Measurements from ENCODE around the gene OR51B4. TPM values are rescaled to one million over a fixed set of nuclear protein-coding genes. Genes with fewer than 3 reads are reported as not detected.

OR51B4 gene
- total and polyA plus RNA-seq, 2 of the 13 experiments (the other 11 are each of a cell fraction or from before 2014, with no cell fraction given), result 0.11 to 0.33 TPM

GRCh38 chr11:5282628-5283027 is 19.1 kb downstream of the OR51B4 start:
- ATAC-seq (no peak), FAIRE-seq (no peak), DNase-seq (ENCODE audit: low spot score) (no peak)
- no peaks in the 10 kb centered on the region for H3K4me1 ChIP-seq (ENCODE audit: insufficient read depth, low read length)
- H3K36me3 ChIP-seq (replicated peaks in 1 of 2; ENCODE audit: control insufficient read depth in 1 of 2, insufficient read depth in 2 of 2, low read length in 2 of 2), result no peaks in the 10 kb centered on the region
- CTCF ChIA-PET (ENCODE audit: low intra/inter-chr PET ratio, low total read pairs), result no interaction called here
- H4K20me1 ChIP-seq (ENCODE audit: insufficient read depth, low read length), result no peaks in the 10 kb centered on the region
- H3K27ac ChIP-seq (ENCODE audit: extremely low read length, insufficient read depth, low read length), result no peak overlapping the region
- H3K4me2 ChIP-seq (ENCODE audit: low read depth, low read length), result no peak overlapping the region
- no peaks in the 10 kb centered on the region for H3K79me2 ChIP-seq (ENCODE audit: insufficient read depth, low read length)
- POLR2A ChIA-PET, result no interaction called here
- H3K9ac ChIP-seq (ENCODE audit: insufficient read depth, low read depth, low read length), result no peak overlapping the region
- WGBS (ENCODE audit: low lambda C conversion rate), result 0% methylated on average over 2 of the region's 2 CpGs
- no peak overlapping the region for H3K4me3 ChIP-seq (replicated peaks in 1 of 3; ENCODE audit: insufficient read depth in 1 of 3, low read depth in 2 of 3, low read length in 3 of 3)
- H2AFZ ChIP-seq (ENCODE audit: low read length), result no peak overlapping the region
- no peak for TF ChIP-seq ZNF510 (CRISPR knock-in tag; IDR thresholded peaks at IDR 0.05; ENCODE audit: low read depth)
- TF ChIP-seq PLSCR1 (CRISPR knock-in tag; IDR thresholded peaks at IDR 0.05; ENCODE audit: borderline replicate concordance), result no peak
- TF ChIP-seq MATR3 (CRISPR knock-in tag; IDR thresholded peaks at IDR 0.05), result no peak
- no peak for TF ChIP-seq GATAD1 (CRISPR knock-in tag; IDR thresholded peaks at IDR 0.05)
- no peak for TF ChIP-seq YEATS4 (CRISPR knock-in tag; IDR thresholded peaks at IDR 0.05; ENCODE audit: borderline replicate concordance)
- TF ChIP-seq, protein P1, sequence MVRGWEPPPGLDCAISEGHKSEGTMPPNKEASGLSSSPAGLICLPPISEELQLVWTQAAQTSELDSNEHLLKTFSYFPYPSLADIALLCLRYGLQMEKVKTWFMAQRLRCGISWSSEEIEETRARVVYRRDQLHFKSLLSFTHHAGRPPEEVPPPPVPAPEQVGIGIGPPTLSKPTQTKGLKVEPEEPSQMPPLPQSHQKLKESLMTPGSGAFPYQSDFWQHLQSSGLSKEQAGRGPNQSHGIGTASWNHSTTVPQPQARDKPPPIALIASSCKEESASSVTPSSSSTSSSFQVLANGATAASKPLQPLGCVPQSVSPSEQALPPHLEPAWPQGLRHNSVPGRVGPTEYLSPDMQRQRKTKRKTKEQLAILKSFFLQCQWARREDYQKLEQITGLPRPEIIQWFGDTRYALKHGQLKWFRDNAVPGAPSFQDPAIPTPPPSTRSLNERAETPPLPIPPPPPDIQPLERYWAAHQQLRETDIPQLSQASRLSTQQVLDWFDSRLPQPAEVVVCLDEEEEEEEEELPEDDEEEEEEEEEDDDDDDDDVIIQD (CRISPR knock-in tag; IDR thresholded peaks at IDR 0.05; ENCODE audit: low read depth), result no peak
- BruUV-seq (replicated peaks), result no TSS peak
- in situ Hi-C loops (cut with HindIII; ENCODE audit: extremely low pct_ligation_motif_present, low pct_unique_long_range_greater_than_20kb) (no loop called here), intact Hi-C loops (cut with micrococcal nuclease; ENCODE audit: unreplicated experiment) (no loop called here)
- H3K27me3 ChIP-seq (ENCODE audit: control insufficient read depth in 1 of 2, insufficient read depth in 2 of 2, low read length in 2 of 2), result no peaks in the 10 kb centered on the region
- no peaks in the 10 kb centered on the region for H3K9me3 ChIP-seq (ENCODE audit: low read length)

- H2AFZ ChIP-seq (ENCODE audit: low read length), result no peak overlapping the region
- ATAC-seq (no peak), DNase-seq (ENCODE audit: low spot score) (no peak), FAIRE-seq (no peak)
- ChIA-PET POLR2A (no interaction called here), CTCF (ENCODE audit: low intra/inter-chr PET ratio, low total read pairs) (no interaction called here)
- no peak overlapping the region for H3K4me2 ChIP-seq (ENCODE audit: low read depth, low read length)
- H3K4me1 ChIP-seq (ENCODE audit: insufficient read depth, low read length), result no peaks in the 10 kb centered on the region
- no peaks in the 10 kb centered on the region for H4K20me1 ChIP-seq (ENCODE audit: insufficient read depth, low read length)
- no peaks in the 10 kb centered on the region for H3K36me3 ChIP-seq (replicated peaks in 1 of 2; ENCODE audit: control insufficient read depth in 1 of 2, insufficient read depth in 2 of 2, low read length in 2 of 2)
- no peak overlapping the region for H3K4me3 ChIP-seq (replicated peaks in 1 of 3; ENCODE audit: insufficient read depth in 1 of 3, low read depth in 2 of 3, low read length in 3 of 3)
- H3K9ac ChIP-seq (ENCODE audit: insufficient read depth, low read depth, low read length), result no peak overlapping the region
- no peaks in the 10 kb centered on the region for H3K9me3 ChIP-seq (ENCODE audit: low read length)
- intact Hi-C loops (cut with micrococcal nuclease; ENCODE audit: unreplicated experiment), result no loop called here
- in situ Hi-C loops (cut with HindIII; ENCODE audit: extremely low pct_ligation_motif_present, low pct_unique_long_range_greater_than_20kb), result no loop called here
- no peak for TF ChIP-seq SKI (IDR thresholded peaks at IDR 0.05; ENCODE audit: partially characterized antibody)
- no peak for TF ChIP-seq HMG20B (CRISPR knock-in tag; conservative IDR thresholded peaks at IDR 0.05)
- no peak for TF ChIP-seq DPF2 (CRISPR knock-in tag; IDR thresholded peaks at IDR 0.05; ENCODE audit: borderline replicate concordance, low read depth)
- no peak for TF ChIP-seq ZNF761 (CRISPR knock-in tag; conservative IDR thresholded peaks at IDR 0.05)
- TF ChIP-seq, protein P2, sequence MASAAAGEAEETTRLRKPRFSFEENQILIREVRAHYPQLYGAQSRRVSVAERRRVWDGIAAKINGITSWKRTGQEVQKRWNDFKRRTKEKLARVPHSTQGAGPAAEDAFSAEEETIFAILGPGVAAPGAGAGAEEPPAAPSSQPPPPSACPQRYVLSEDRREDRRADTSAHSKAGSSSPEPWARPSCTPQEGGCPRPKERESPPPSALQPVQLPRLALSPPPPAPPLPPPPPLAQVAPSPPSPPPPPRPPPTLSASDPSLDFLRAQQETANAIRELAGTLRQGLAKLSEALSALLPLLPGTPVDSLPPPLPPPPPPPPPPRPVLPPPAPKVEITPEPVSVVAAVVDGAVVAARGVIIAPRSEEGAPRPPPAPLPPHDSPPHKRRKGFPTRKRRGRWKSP (CRISPR knock-in tag; IDR thresholded peaks at IDR 0.05), result no peak
- H3K27me3 ChIP-seq (ENCODE audit: control insufficient read depth in 1 of 2, insufficient read depth in 2 of 2, low read length in 2 of 2), result no peaks in the 10 kb centered on the region
- H3K27ac ChIP-seq (ENCODE audit: extremely low read length, insufficient read depth, low read length), result no peak overlapping the region
- no TSS peak for BruUV-seq (replicated peaks)
- no peaks in the 10 kb centered on the region for H3K79me2 ChIP-seq (ENCODE audit: insufficient read depth, low read length)
Measured at GRCh38 chr11:5281596-5281995, 20.1 kb downstream of the OR51B4 start.

All from HepG2 (cell line).